Hematopoietic multipotent progenitor cell (in vitro differentiated cells): ENCODE measurements around the gene PPP3R1. TPM values are rescaled to one million over a fixed set of nuclear protein-coding genes. Genes with fewer than 3 reads are reported as not detected.

Source experiments
- DNase-seq, 3 donors: peaks; one replicate each; pipeline ENCODE4 v3.0.0-alpha.2; 2011 to 2015; ENCODE audit warnings: low read depth in 2 of 3, low spot score in 2 of 3
- total RNA-seq: library from RNA; depleted of rRNA; stranded (reverse); fragments of >200 nt; gene quantifications from one replicate; pipeline ENCODE4 v1.2.3, GENCODE V29; 2012

Gene PPP3R1
- total RNA-seq, 1 donor: 18.0 TPM

- DNase-seq: peak in 1 of 3 donors; percentile 22
Observed at GRCh38 chr2:68236103-68236734, 16.1 kb downstream of the PPP3R1 start.

DNA sequence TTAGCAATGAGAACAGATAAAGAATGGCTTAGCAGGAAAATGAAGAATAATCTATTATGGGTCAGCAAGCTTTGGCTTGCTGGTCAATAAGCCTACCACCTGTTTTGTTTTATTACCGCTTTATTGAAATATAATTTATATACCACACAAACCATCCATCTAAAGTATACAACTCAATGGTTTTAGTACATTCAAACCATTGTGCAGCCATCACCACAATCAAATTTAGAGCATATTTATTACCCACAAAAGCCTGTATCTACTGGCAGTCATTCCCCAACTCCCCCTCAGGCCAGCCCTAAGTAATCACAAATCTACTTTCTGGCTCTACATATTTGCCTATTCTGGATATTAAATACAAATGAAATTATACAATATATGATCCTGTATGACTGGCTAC, 17.2 kb downstream of the PPP3R1 start:
- no peak for DNase-seq

- DNase-seq: no peak
Observed at GRCh38 chr2:68234405-68234804, 17.9 kb downstream of the PPP3R1 start.

DNA sequence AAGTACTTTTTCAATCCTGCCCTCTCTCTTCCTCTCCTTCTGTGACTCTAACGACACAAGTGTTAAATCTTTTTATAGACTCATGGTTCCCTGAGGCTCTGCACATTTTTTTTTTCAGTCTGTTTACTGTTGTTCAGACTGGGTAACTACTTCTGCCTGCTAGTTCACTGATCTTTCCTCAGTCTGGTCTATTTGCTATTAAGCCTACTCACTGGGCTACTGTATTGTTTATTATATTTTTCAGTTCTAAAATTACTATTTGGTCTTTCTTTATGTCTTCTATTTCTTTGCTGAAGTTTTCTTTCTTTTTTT, 21.3 kb downstream of the PPP3R1 start:
- DNase-seq: no peak

- no peak for DNase-seq
Observed at GRCh38 chr2:68230241-68231060, 21.9 kb downstream of the PPP3R1 start.

GRCh38 chr2:68226794-68227193, 25.5 kb downstream of the PPP3R1 start:
- no peak for DNase-seq

GRCh38 chr2:68225119-68225632, 27.2 kb downstream of the PPP3R1 start:
- peak in 1 of 3 donors; percentile 30 for DNase-seq

DNA sequence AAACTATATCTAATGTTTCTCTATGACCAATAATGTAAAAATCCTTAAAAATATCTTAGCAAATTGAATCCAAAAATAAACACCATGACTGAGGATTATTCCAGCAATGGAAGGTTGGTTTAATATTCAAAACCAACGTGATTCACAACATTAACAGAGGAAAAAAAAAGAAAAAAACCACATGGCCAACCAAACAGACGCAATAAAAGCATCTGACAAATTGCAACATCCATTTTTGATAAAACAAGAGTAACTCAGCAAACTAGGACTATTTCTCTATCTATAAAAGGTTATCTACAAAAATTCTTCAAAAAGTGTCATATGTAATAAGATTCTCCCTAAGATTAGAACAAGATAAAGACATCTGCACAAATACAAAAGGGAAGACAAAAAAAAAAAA, 28.9 kb downstream of the PPP3R1 start:
- DNase-seq: no peak

DNA sequence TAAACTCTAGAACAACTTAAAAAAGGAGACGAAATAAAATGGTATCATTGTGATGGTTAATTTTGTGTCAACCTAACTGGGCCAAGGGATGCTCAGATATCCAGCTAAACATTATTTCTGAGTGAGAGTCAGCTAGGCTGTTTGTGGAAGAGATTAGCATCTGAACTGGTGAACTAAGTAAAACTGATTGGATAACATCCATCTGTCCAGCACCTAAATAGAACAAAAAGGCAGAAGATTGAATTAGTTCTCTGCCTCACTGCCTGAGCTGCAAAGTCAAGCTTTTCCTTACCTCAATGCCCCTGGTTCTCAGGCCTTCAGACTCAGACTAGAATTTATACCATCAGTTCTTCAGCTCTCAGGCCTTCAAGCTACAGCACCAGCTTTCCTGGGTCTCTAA, 30.0 kb downstream of the PPP3R1 start:
- DNase-seq: no peak

DNA sequence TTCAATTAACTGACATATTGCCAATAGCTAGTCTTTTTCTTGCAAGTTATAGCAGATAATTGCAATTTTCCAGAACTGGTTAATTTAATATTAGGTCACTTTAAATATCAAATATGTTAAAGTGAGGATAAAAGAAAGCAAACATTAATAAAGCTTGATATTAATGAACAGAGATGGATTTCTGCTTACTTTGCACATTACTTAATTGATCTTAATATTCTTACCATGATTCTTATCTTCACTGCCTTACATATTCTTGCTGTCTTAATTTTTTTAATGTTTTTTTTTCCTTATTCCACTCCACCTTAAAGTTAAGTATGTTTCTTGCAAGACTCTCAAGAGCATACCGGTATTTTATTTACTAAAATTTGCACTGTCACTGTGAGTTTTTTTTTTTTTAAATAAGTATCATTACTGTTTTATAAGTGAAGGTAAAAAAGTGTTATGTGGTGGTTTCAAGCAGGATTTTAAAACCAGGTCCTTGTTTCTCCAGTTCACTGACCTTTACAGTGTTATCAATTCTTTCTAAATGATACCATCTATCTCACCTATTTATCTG, 33.9 kb downstream of the PPP3R1 start:
- DNase-seq: no peak

DNA sequence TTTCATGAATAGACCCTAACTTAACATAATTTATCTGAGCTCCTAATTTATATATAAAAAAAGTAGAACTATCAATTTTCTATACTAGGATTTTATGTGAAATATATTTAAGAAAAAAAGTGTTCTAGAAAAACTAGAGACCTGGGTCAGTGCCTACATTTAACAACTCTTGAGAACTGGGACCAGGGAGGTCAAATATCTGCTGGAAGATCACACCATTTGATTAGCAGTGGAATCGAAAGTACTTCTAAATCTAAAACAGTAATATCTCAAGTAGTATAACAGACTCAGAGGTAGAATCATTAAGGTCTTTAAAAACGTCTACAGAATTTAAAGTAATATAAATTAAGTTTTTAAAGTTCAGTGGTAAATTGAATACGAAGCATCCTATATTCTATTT, 34.6 kb downstream of the PPP3R1 start:
- no peak for DNase-seq

DNA sequence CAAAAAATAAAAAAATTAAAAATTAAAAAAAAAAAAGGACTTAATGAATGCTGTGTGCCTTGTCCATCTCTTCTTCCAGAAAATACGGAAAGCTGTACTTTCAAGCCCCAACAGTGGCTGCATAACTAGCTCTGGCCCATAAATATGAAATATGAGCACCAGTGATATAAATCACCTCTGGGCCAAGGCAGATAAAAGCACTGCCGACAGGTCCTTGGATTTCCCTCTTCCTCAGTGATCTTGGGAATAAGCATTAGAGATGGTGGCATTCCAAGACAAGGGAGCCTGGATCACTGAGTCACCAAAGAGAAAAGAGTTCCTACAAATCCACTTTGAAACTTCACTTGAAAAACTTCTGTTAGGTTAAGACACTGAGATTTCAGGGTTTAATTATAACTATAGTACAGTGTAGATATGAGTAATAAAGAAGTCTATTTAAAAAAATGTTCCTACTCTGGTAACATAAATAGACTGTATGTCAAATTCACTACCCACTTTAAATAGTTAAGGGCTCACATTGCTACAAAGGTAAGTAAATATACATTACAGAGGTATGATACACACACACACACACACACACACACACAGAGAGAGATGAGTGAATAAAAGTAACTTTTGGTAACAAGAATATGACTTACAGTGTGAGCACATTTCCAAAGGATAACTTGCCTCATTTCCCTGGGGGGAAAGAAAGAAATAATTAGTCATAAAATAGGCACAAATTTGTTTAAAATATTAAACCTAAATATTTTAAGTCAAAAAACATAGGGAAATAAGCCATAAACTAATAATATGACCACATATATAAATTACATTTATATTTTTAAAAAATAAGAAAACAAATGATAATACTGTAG, 35.6 kb downstream of the PPP3R1 start:
- no peak for DNase-seq

- no peak for DNase-seq
Observed at GRCh38 chr2:68214381-68214780, 38.0 kb downstream of the PPP3R1 start.

GRCh38 chr2:68206793-68207192, 45.5 kb downstream of the PPP3R1 start:
- no peak for DNase-seq

GRCh38 chr2:68203587-68203986, 48.7 kb downstream of the PPP3R1 start:
- DNase-seq: no peak

DNA sequence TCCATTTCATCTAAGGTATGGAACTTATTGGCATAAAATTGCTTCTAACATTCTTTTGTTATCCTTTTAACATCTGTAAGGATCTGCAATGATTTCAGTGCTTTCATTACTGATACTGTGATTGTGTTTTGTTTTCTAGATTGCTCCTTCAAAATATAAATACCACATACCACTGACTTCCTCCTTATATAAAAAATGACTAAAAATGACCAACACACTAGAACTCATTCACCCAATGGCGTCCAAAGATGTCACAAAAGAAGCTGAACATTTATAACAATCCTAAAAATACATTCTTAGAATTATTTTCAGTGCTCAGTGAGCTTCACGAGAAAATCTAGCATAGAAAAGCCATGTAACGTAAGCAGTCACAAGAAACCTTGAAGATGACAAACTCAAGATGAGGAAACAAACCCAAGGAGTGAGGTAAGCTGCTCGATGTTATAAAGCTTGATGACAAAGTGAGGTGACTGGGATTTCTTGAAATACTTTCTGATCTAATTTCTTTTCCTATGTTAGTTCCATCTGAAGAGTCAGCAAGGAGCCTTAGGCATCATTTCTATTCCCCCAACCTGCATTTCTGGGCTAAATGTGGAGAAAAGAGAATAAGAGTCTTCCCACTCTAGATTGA, 52.1 kb downstream of the PPP3R1 start:
- no peak for DNase-seq

GRCh38 chr2:68196120-68196716, 56.1 kb downstream of the PPP3R1 start:
- peak in 2 of 3 donors; percentile 41 to 88 for DNase-seq

DNA sequence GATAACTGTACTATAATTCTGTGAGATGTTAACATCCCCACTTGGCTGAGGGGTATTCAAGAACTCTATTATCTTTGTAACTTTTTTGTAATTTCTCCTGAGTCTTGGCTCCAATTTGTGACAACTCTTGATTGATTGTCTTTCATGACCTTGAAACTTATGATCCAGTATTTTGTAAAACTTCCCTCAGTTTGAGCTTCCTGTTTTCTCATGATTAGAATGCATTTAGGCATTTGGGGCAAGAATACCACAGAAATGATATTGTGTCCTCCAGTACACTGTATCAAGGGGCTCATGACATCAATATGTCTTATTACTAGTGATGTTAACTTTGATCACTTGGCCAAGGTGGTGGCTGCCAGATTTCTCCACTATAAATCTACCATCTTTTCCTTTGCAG, 57.2 kb downstream of the PPP3R1 start:
- no peak for DNase-seq

DNA sequence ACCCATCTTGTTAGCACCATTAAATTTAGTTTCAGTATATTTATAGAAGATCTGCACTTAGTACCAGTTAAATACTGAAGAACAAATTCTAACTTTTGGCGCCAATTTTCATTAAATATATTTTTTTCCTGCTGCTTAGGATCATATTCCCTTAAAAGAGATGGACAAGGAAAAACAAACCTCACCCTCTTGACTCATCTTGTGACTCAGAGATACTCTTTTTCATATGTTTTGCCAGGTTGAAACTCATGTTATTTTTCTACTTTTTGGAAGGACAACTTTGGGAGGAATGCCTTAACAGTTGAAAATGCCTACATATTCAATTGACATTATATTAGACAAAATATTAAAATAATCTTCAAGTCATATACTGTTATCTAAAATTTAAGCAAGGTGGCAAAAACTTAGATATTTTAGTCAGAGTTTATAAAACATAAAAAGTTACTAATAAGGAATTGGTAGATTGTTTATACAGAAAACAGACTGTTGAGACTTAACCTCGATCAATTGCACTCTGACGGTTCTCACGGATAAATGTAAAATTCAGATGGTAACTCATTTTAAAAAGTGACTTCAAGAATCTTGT, 58.5 kb downstream of the PPP3R1 start:
- no peak for DNase-seq

- DNase-seq: no peak
Observed at GRCh38 chr2:68193144-68193543, 59.2 kb downstream of the PPP3R1 start.
